Upper lobe of left lung (tissue), 6 donors: ENCODE data around the gene CLDN2. TPM values are rescaled to one million over a fixed set of nuclear protein-coding genes. Genes with fewer than 3 reads are reported as not detected.

Source experiments
- ATAC-seq, 2 donors: fragments of 200-7000 bp; cut with Tn5 transposase; one replicate each; pipeline ENCODE4 v1.9.1; 2022; ENCODE audit warnings: mild to moderate bottlenecking in 2 of 2, moderate library complexity in 2 of 2; ENCODE audit not compliant: low FRiP score in 2 of 2
- DNase-seq, 2 donors: peaks; one replicate each; pipeline ENCODE4 v3.0.0-alpha.2; 2019 to 2020
- H3K27ac ChIP-seq, 4 donors: fragments of 200-600 bp; sonication (generic); one replicate each; pipeline ENCODE4 v1.5.1; 2016 to 2019
- H3K27me3 ChIP-seq, 4 donors: fragments of 200-600 bp; sonication (generic); one replicate each; pipeline ENCODE4 v1.5.1; 2017 to 2019
- H3K36me3 ChIP-seq, 4 donors: fragments of 200-600 bp; sonication (generic); one replicate each; pipeline ENCODE4 v1.5.1; 2016 to 2019
- H3K4me1 ChIP-seq, 4 donors: fragments of 200-600 bp; sonication (generic); one replicate each; pipeline ENCODE4 v1.5.1; 2018 to 2019
- H3K4me3 ChIP-seq, 4 donors: fragments of 200-600 bp; sonication (generic); one replicate each; pipeline ENCODE4 v1.5.1; 2017 to 2019; ENCODE audit warnings: mild to moderate bottlenecking in 2 of 4, moderate library complexity in 1 of 4
- H3K9me3 ChIP-seq, 4 donors: fragments of 200-600 bp; sonication (generic); one replicate each; pipeline ENCODE4 v1.5.1; 2018 to 2019
- CTCF ChIP-seq, 6 experiments: fragments of 450-650 bp in 4 of 6; fragments of 200-600 bp in 2 of 6; sonication (generic) in 2 of 6; IDR thresholded peaks; one replicate each; pipeline ENCODE4 v1.5.1; 2016 to 2019; ENCODE audit warnings: antibody characterized with exemption in 6 of 6
- EP300 ChIP-seq, 4 donors: sonication (generic); formaldehyde crosslinking; IDR thresholded peaks; one replicate each; pipeline ENCODE4 v1.5.1; 2017; ENCODE audit warnings: antibody characterized with exemption in 4 of 4, control low read depth in 2 of 4
- POLR2A ChIP-seq, 4 donors: fragments of 450-650 bp; IDR thresholded peaks; one replicate each; pipeline ENCODE4 v1.5.1; 2016 to 2017; ENCODE audit warnings: antibody characterized with exemption in 4 of 4, mild to moderate bottlenecking in 2 of 4
- POLR2AphosphoS5 ChIP-seq, 2 donors: sonication (generic); formaldehyde crosslinking; IDR thresholded peaks; one replicate each; pipeline ENCODE4 v1.5.1; 2017; ENCODE audit warnings: antibody characterized with exemption in 2 of 2
- WGBS, 2 donors: methylation state at CpG; one replicate each; pipeline ENCODE4 v1.1.5; 2017 to 2018; 5-methylcytosine and 5-hydroxymethylcytosine counted together
- total RNA-seq, 6 donors: library from RNA; depleted of rRNA in 4 of 6; stranded (reverse); fragments of >200 nt in 4 of 6; gene quantifications; one replicate each; pipeline versions ENCODE4 v1.1.0 to v1.2.1, GENCODE V29; 2016 to 2021
- donor health status: DM: no; HTN: no; CAD: no; lungs with moderate emphysema.
- donor health status: DM: no; HTN: yes; CAD: no; lungs with severe emphysema.

The CLDN2 gene
- total RNA-seq, 6 donors from 2014 or later, result 0.20 to 1.0 (median 0.64) TPM; not detected in 2

GRCh38 chrX:106952089-106952488, 31.9 kb downstream of the CLDN2 start:
- no peak for ATAC-seq
- TF ChIP-seq POLR2A (IDR thresholded peaks at IDR 0.05), result no peak
- TF ChIP-seq EP300 (IDR thresholded peaks at IDR 0.05), result no peak
- TF ChIP-seq CTCF (IDR thresholded peaks at IDR 0.05), result no peak
- no peak for TF ChIP-seq POLR2AphosphoS5 (IDR thresholded peaks at IDR 0.05)

GRCh38 chrX:106952538-106952937, 32.3 kb downstream of the CLDN2 start:
- 69 to 97% methylated on average over 2 of the region's 2 CpGs for WGBS, 2 donors
- ATAC-seq, result no peak
- DNase-seq, result no peak

More at GRCh38 chrX:106952089-106952488, 31.9 kb downstream of the CLDN2 start:
- WGBS, 2 donors, result 70 to 87% methylated on average over 3 of the region's 3 CpGs
- no peak for DNase-seq
- no peak overlapping the region for H3K27ac ChIP-seq
- H3K4me1 ChIP-seq, result no peaks in the 10 kb centered on the region
- H3K4me3 ChIP-seq, result no peak overlapping the region
- H3K27me3 ChIP-seq, result no peaks in the 10 kb centered on the region
- no peaks in the 10 kb centered on the region for H3K9me3 ChIP-seq
- H3K36me3 ChIP-seq, result peaks cover 0 to 3% (median 0%) of the 10 kb centered on the region in 4 donors

GRCh38 chrX:106952988-106953387, 32.8 kb downstream of the CLDN2 start:
- Histone ChIP-seq H3K9me3 (no peaks in the 10 kb centered on the region), H3K4me1 (no peaks in the 10 kb centered on the region), H3K4me3 (no peak overlapping the region), H3K27me3 (no peaks in the 10 kb centered on the region), H3K36me3 (peaks cover 0 to 5% (median 0%) of the 10 kb centered on the region in 4 donors), H3K27ac (no peak overlapping the region)
- 11 to 38% methylated on average over 1 of the region's 1 CpG for WGBS, 2 donors
- ATAC-seq, result no peak
- TF ChIP-seq EP300 (IDR thresholded peaks at IDR 0.05) (no peak), CTCF (IDR thresholded peaks at IDR 0.05) (peak in 2 of 6 experiments; percentile 25 to 34)
- DNase-seq, result no peak

More at GRCh38 chrX:106952538-106952937, 32.3 kb downstream of the CLDN2 start:
- H3K4me3 ChIP-seq, result no peak overlapping the region
- no peaks in the 10 kb centered on the region for H3K4me1 ChIP-seq
- H3K9me3 ChIP-seq, result no peaks in the 10 kb centered on the region
- H3K27ac ChIP-seq, result no peak overlapping the region
- no peak for TF ChIP-seq POLR2AphosphoS5 (IDR thresholded peaks at IDR 0.05)
- no peaks in the 10 kb centered on the region for H3K27me3 ChIP-seq
- H3K36me3 ChIP-seq, result peaks cover 0 to 3% (median 0%) of the 10 kb centered on the region in 4 donors

DNA sequence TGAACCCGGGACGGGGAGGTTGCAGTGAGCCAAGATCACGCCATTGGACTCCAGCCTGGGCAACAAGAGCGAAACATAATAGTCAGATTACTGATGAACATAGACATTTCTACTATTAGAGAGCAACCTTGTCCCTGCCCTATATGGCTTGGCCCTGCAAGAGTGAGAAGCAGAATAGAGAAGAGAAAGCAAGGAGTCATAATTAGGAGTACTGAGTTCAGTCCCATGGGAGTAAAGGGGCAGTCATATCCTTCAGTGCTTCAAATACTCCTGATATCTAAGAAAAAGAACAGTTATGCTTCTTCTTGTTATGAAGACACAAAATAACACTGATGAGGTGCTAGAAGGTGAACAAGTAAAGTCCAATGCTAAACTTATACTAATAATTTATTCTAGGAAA, 33.8 kb downstream of the CLDN2 start:
- TF ChIP-seq POLR2A (IDR thresholded peaks at IDR 0.05) (no peak), CTCF (IDR thresholded peaks at IDR 0.05) (no peak), EP300 (IDR thresholded peaks at IDR 0.05) (no peak), POLR2AphosphoS5 (IDR thresholded peaks at IDR 0.05) (no peak)
- no peaks in the 10 kb centered on the region for H3K27me3 ChIP-seq
- H3K4me3 ChIP-seq, result no peak overlapping the region
- DNase-seq (no peak), ATAC-seq (no peak)
- H3K4me1 ChIP-seq, result no peaks in the 10 kb centered on the region
- WGBS, 2 donors, result 94 to 97% methylated on average over 4 of the region's 4 CpGs
- H3K27ac ChIP-seq, result no peak overlapping the region
- H3K36me3 ChIP-seq, result peaks cover 0 to 10% (median 0%) of the 10 kb centered on the region in 4 donors
- no peaks in the 10 kb centered on the region for H3K9me3 ChIP-seq

DNA sequence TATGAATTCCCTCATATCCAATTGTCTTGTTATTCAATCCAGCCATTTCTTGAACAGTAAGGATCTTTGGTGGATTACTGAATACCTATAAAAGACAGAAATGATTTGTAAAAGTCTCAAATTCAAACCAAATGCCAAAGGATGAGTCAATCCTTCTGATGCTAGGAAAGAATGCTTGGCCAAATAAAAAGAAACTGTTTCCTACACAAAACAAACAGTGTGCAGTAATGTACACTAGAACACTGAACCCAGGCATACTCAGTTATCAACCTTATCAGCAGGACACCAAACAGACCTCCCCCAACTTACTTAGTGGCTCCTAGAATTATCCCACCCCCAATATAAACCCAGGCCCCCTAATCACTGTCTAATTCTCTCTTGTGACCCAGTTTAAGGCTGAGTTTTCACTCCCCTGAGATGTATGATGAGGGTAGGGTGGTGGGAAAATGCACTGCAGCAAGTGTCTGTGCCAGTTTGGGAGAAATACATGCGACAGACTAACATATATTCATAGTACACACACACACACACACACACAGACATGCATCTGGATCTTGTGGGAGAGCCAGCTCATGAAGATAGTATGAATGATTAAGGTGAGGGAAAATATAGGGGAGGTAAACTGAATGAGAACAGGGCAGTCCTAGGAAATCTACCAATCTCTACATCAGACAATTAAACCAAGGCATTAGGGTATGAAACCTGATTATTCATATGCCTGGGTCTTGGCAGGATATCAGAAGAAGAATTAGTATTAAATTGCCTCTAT, 35.0 kb downstream of the CLDN2 start:
- 57 to 82% methylated on average over 1 of the region's 1 CpG for WGBS, 2 donors

More for the DNA sequence above, 35.0 kb downstream of the CLDN2 start:
- TF ChIP-seq CTCF (IDR thresholded peaks at IDR 0.05), result no peak
- TF ChIP-seq EP300 (IDR thresholded peaks at IDR 0.05), result no peak
- no peak for TF ChIP-seq POLR2A (IDR thresholded peaks at IDR 0.05)
- TF ChIP-seq POLR2AphosphoS5 (IDR thresholded peaks at IDR 0.05), result no peak
- no peak overlapping the region for H3K4me3 ChIP-seq
- no peaks in the 10 kb centered on the region for H3K4me1 ChIP-seq
- H3K9me3 ChIP-seq, result no peaks in the 10 kb centered on the region
- no peak overlapping the region for H3K27ac ChIP-seq
- H3K27me3 ChIP-seq, result no peaks in the 10 kb centered on the region
- H3K36me3 ChIP-seq, result peaks cover 0 to 10% (median 0%) of the 10 kb centered on the region in 4 donors
- DNase-seq, result no peak
- ATAC-seq, result no peak
